Upper lobe of right lung (tissue), 1 donor: ENCODE data around the gene PGAP3. TPM values are rescaled to one million over a fixed set of nuclear protein-coding genes. Genes with fewer than 3 reads are reported as not detected.
"Not testable (repeated sequence)": the region's sequence is repeated elsewhere in the genome, so short reads cannot be mapped to it uniquely, and the experiment has no call there.

Experiments used
- ATAC-seq: fragments of 200-7000 bp; cut with Tn5 transposase; one replicate; pipeline ENCODE4 v1.9.1; 2020; ENCODE audit warnings: mild to moderate bottlenecking, moderate library complexity
- DNase-seq: peaks from one replicate; pipeline ENCODE4 v3.0.0-alpha.2; 2020
- H3K27ac ChIP-seq: fragments of 200-600 bp; one replicate; pipeline ENCODE4 v1.8.0; 2022
- H3K27me3 ChIP-seq: fragments of 200-600 bp; one replicate; pipeline ENCODE4 v1.8.0; 2022; ENCODE audit warnings: mild to moderate bottlenecking
- H3K36me3 ChIP-seq: fragments of 200-600 bp; one replicate; pipeline ENCODE4 v1.8.0; 2022
- H3K4me1 ChIP-seq: fragments of 200-600 bp; one replicate; pipeline ENCODE4 v1.8.0; 2022
- H3K4me3 ChIP-seq: fragments of 200-600 bp; one replicate; pipeline ENCODE4 v1.8.0; 2022; ENCODE audit warnings: mild to moderate bottlenecking
- H3K9me3 ChIP-seq: fragments of 200-600 bp; one replicate; pipeline ENCODE4 v1.8.0; 2022
- CTCF ChIP-seq: fragments of 200-600 bp; IDR thresholded peaks from one replicate; pipeline ENCODE4 v1.8.0; 2022; ENCODE audit warnings: antibody characterized with exemption
- intact Hi-C: fragments of 100-400 bp; cut with DNase I; formaldehyde crosslinking; loops from one replicate; pipeline ENCODE4 v1.11.0; 2022
- total RNA-seq: library from RNA; stranded (reverse); fragmentation: NEBNext Ultra II Directional; extraction: Animal tissue kit (Norgen Biotek cat#: 25700); gene quantifications from one replicate; pipeline ENCODE4 v1.2.1, GENCODE V29; 2021
- donor health status: DM: no; HTN: yes; CAD: no; lungs with severe emphysema.

Gene PGAP3
- total RNA-seq, 1 donor from 2014 or later: 24.5 TPM

- no peaks in the 10 kb centered on the region for H3K9me3 ChIP-seq
- peak within 1 kb of the TSS; percentile 94 for H3K27ac ChIP-seq
- H3K36me3 ChIP-seq: peaks cover 27% of the 10 kb centered on the region
- intact Hi-C loops: no loop called here
- ATAC-seq (peak; percentile 99), DNase-seq (peak; percentile 96)
- TF ChIP-seq CTCF: peak; percentile 88
- no peaks in the 10 kb centered on the region for H3K27me3 ChIP-seq
- peak within 1 kb of the TSS; percentile 87 for H3K4me3 ChIP-seq
- H3K4me1 ChIP-seq: peaks cover 15% of the 10 kb centered on the region
These were observed 42.5 kb upstream of the PGAP3 start, which contains the start of gene MIEN1 for GRCh38 chr17:39730095-39730921. TSS of gene MIEN1 (minus strand) at chr17:39730532. CDS start at chr17:39730495, 37 bp downstream.

- no peak for TF ChIP-seq CTCF
- peak overlapping the region; percentile 94 for H3K27ac ChIP-seq
- H3K4me3 ChIP-seq: peak overlapping the region; percentile 87
- H3K36me3 ChIP-seq: peaks cover 35% of the 10 kb centered on the region
- no peaks in the 10 kb centered on the region for H3K27me3 ChIP-seq
- intact Hi-C loops: no loop called here
- no peaks in the 10 kb centered on the region for H3K9me3 ChIP-seq
- DNase-seq (no peak), ATAC-seq (no peak)
- H3K4me1 ChIP-seq: peaks cover 15% of the 10 kb centered on the region
These were observed 41.5 kb upstream of the PGAP3 start for GRCh38 chr17:39729280-39729851.

GRCh38 chr17:39727556-39727955, 39.7 kb upstream of the PGAP3 start:
- intact Hi-C loops: no loop called here
- no peak for DNase-seq
- no peak overlapping the region for H3K4me3 ChIP-seq

GRCh38 chr17:39726617-39727016, 38.8 kb upstream of the PGAP3 start:
- intact Hi-C loops: no loop called here
- no peaks in the 10 kb centered on the region for H3K27me3 ChIP-seq
- H3K4me3 ChIP-seq: no peak overlapping the region
- no peak for TF ChIP-seq CTCF
- no peaks in the 10 kb centered on the region for H3K9me3 ChIP-seq
- no peak overlapping the region for H3K27ac ChIP-seq
- H3K4me1 ChIP-seq: peaks cover 15% of the 10 kb centered on the region
- H3K36me3 ChIP-seq: peaks cover 41% of the 10 kb centered on the region
- no peak for ATAC-seq
- no peak for DNase-seq

More at GRCh38 chr17:39727556-39727955, 39.7 kb upstream of the PGAP3 start:
- Histone ChIP-seq H3K27me3 (no peaks in the 10 kb centered on the region), H3K36me3 (peaks cover 35% of the 10 kb centered on the region), H3K27ac (no peak overlapping the region), H3K4me1 (peaks cover 15% of the 10 kb centered on the region), H3K9me3 (no peaks in the 10 kb centered on the region)
- no peak for TF ChIP-seq CTCF
- no peak for ATAC-seq

GRCh38 chr17:39725923-39726322, 38.1 kb upstream of the PGAP3 start:
- DNase-seq, H3K4me3 ChIP-seq, H3K27me3 ChIP-seq, intact Hi-C loops, H3K27ac ChIP-seq, ATAC-seq, H3K9me3 ChIP-seq: not testable (repeated sequence)
- H3K36me3 ChIP-seq: peaks cover 42% of the 10 kb centered on the region
- H3K4me1 ChIP-seq: peaks cover 13% of the 10 kb centered on the region

GRCh38 chr17:39724731-39725130, 36.9 kb upstream of the PGAP3 start:
- intact Hi-C loops: no loop called here
- Histone ChIP-seq H3K4me1 (peaks cover 9% of the 10 kb centered on the region), H3K9me3 (no peaks in the 10 kb centered on the region), H3K4me3 (no peak overlapping the region), H3K27ac (no peak overlapping the region), H3K27me3 (no peaks in the 10 kb centered on the region), H3K36me3 (peaks cover 42% of the 10 kb centered on the region)
- DNase-seq (no peak), ATAC-seq (no peak)
- no peak for TF ChIP-seq CTCF
